Stimulated activated CD8-positive, alpha-beta memory T cell treated with anti-CD3 and anti-CD28 coated beads, Interleukin-15, amount 100 ng/mL, for 24 hours (primary cell): ENCODE measurements around the gene FGFBP1.
"Not testable (repeated sequence)": the region's sequence is repeated elsewhere in the genome, so short reads cannot be mapped to it uniquely, and the experiment has no call there.

ENCODE experiments used
- DNase-seq: peaks from one replicate; pipeline ENCODE4 v3.0.0-alpha.2; 2020; ENCODE audit warnings: low read depth

Gene FGFBP1

GRCh38 chr4:15945516-15945915, 7.0 kb upstream of the FGFBP1 start:
- no peak for DNase-seq

GRCh38 chr4:15944895-15945294, 6.4 kb upstream of the FGFBP1 start:
- DNase-seq: no peak

GRCh38 chr4:15942283-15942682, 3.7 kb upstream of the FGFBP1 start:
- no peak for DNase-seq

GRCh38 chr4:15938182-15938581, 358 bp downstream of the FGFBP1 start:
- DNase-seq: no peak

- no peak for DNase-seq
These were observed 2.0 kb downstream of the FGFBP1 start for GRCh38 chr4:15936495-15936894.

- DNase-seq: no peak
These were observed 2.8 kb downstream of the FGFBP1 start for GRCh38 chr4:15935504-15936402.

GRCh38 chr4:15934259-15934658, 4.3 kb downstream of the FGFBP1 start:
- no peak for DNase-seq

GRCh38 chr4:15931451-15932210, 6.9 kb downstream of the FGFBP1 start:
- no peak for DNase-seq

- DNase-seq: no peak
These were observed 8.2 kb downstream of the FGFBP1 start for GRCh38 chr4:15930314-15930713.

- DNase-seq: no peak
These were observed 9.0 kb downstream of the FGFBP1 start for GRCh38 chr4:15929540-15929939.

GRCh38 chr4:15928883-15929282, 9.7 kb downstream of the FGFBP1 start:
- DNase-seq: no peak

GRCh38 chr4:15926486-15926885, 12.1 kb downstream of the FGFBP1 start:
- DNase-seq: no peak

- no peak for DNase-seq
These were observed 12.7 kb downstream of the FGFBP1 start for GRCh38 chr4:15925830-15926229.

GRCh38 chr4:15921592-15921932, 17.0 kb downstream of the FGFBP1 start:
- DNase-seq: no peak

GRCh38 chr4:15920723-15921591, 17.6 kb downstream of the FGFBP1 start:
- DNase-seq: no peak

- DNase-seq: no peak
These were observed 19.9 kb downstream of the FGFBP1 start for GRCh38 chr4:15918484-15919129.

- DNase-seq: no peak
These were observed 21.2 kb downstream of the FGFBP1 start for GRCh38 chr4:15917297-15917696.

- not testable (repeated sequence) for DNase-seq
These were observed 22.2 kb downstream of the FGFBP1 start for GRCh38 chr4:15916358-15916757.

- DNase-seq: no peak
These were observed 23.8 kb downstream of the FGFBP1 start for GRCh38 chr4:15914736-15915135.

- no peak for DNase-seq
These were observed 24.2 kb downstream of the FGFBP1 start for GRCh38 chr4:15914291-15914690.

GRCh38 chr4:15913631-15913970, 24.9 kb downstream of the FGFBP1 start:
- no peak for DNase-seq
